ENCODE measurements around the gene QDPR.

DNA sequence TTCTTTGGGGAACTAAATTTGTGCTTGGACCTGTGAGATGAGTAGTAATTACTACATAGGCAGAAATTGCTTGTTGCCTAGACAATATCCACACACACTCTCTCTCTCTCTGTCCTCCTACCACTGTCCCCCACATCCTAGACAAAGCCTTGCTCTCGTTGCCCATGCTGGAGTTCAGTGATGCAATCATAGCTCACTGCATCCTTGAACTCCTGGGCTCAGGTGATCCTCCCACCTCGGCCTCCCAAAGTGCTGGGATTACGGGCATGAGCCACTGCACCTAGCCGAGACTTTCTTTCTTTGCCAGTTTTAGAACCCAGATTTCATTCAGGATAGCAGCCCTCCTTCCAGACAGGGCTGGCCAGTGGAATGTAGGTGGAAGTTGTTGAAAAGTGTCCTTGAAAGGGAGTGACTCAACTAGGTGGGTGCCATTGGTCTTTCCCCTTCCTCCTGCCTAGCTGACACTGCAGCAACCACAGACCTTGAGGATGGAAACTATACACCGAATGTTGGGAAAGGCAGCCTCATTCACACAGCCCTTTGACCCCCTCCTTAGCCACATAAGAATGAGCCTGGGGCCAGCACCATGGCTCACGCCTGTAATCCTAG lies 48.3 kb upstream of the QDPR start:
- TF ChIP-seq, protein P1, sequence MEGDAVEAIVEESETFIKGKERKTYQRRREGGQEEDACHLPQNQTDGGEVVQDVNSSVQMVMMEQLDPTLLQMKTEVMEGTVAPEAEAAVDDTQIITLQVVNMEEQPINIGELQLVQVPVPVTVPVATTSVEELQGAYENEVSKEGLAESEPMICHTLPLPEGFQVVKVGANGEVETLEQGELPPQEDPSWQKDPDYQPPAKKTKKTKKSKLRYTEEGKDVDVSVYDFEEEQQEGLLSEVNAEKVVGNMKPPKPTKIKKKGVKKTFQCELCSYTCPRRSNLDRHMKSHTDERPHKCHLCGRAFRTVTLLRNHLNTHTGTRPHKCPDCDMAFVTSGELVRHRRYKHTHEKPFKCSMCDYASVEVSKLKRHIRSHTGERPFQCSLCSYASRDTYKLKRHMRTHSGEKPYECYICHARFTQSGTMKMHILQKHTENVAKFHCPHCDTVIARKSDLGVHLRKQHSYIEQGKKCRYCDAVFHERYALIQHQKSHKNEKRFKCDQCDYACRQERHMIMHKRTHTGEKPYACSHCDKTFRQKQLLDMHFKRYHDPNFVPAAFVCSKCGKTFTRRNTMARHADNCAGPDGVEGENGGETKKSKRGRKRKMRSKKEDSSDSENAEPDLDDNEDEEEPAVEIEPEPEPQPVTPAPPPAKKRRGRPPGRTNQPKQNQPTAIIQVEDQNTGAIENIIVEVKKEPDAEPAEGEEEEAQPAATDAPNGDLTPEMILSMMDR (optimal IDR thresholded peaks at IDR 0.05 in 1 of 3, IDR thresholded peaks at IDR 0.05 in 1 of 3, conservative IDR thresholded peaks at IDR 0.05 in 1 of 3; ENCODE audit: extremely low read depth in 1 of 3, insufficient read depth in 2 of 3, low read length in 3 of 3) = no peak
- no peak for TF ChIP-seq EZH2 (IDR thresholded peaks at IDR 0.05; ENCODE audit: low read length)
